Stomach (tissue), 4 donors: ENCODE results near the gene MED13L.

Experiments
- EP300 ChIP-seq: sonication (generic); formaldehyde crosslinking; IDR thresholded peaks from one replicate; pipeline ENCODE4 v1.6.1; 2017; ENCODE audit warnings: antibody characterized with exemption
- POLR2A ChIP-seq, 4 donors: fragments of 450-650 bp; IDR thresholded peaks; one replicate each; pipeline ENCODE4 v1.6.1; 2016; ENCODE audit warnings: antibody characterized with exemption in 4 of 4, control low read depth in 2 of 4, mild to moderate bottlenecking in 1 of 4, moderate library complexity in 1 of 4
- POLR2AphosphoS5 ChIP-seq, 3 donors: sonication (generic); formaldehyde crosslinking; IDR thresholded peaks; one replicate each; pipeline ENCODE4 v1.6.1; 2016; ENCODE audit warnings: antibody characterized with exemption in 3 of 3
- TF ChIP-seq, protein P1 (sequence below), 7 experiments: fragments of 450-650 bp in 4 of 7; fragments of 200-600 bp in 3 of 7; sonication (generic) in 3 of 7; IDR thresholded peaks; one replicate each; pipeline ENCODE4 v1.5.1; 2016 to 2019; ENCODE audit warnings: antibody characterized with exemption in 7 of 7, control low read depth in 2 of 7, mild to moderate bottlenecking in 1 of 7

DNA sequence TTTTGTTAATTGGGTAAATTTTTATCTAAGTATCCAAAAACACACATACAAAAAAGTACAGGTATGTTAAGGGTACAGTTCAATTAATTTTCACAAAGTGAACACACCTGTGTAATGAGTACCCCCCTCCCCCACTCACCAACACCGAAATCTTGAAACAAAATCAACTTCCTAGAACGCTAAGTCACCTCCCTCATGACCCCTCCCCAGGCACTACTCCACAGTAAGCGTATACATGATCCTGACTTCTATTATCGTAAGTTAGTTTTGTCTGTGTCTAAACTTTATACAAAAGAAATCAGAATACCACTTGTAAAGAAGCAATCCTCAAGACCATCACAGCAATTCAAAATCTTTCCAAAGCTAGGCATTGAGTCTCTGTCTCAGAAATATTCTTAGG lies 100.5 kb downstream of the MED13L start:
- TF ChIP-seq POLR2AphosphoS5 (IDR thresholded peaks at IDR 0.05) (no peak), EP300 (no peak), POLR2A (IDR thresholded peaks at IDR 0.05) (no peak)
- TF ChIP-seq, protein P1, sequence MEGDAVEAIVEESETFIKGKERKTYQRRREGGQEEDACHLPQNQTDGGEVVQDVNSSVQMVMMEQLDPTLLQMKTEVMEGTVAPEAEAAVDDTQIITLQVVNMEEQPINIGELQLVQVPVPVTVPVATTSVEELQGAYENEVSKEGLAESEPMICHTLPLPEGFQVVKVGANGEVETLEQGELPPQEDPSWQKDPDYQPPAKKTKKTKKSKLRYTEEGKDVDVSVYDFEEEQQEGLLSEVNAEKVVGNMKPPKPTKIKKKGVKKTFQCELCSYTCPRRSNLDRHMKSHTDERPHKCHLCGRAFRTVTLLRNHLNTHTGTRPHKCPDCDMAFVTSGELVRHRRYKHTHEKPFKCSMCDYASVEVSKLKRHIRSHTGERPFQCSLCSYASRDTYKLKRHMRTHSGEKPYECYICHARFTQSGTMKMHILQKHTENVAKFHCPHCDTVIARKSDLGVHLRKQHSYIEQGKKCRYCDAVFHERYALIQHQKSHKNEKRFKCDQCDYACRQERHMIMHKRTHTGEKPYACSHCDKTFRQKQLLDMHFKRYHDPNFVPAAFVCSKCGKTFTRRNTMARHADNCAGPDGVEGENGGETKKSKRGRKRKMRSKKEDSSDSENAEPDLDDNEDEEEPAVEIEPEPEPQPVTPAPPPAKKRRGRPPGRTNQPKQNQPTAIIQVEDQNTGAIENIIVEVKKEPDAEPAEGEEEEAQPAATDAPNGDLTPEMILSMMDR (IDR thresholded peaks at IDR 0.05): no peak
